ENCODE results near the gene EDN2.

Gene EDN2

GRCh38 chr1:41482001-41482765 is 2.3 kb downstream of the EDN2 start:
- Histone ChIP-seq H3K27me3 (ENCODE audit: insufficient read depth, low read length, poor library complexity, severe bottlenecking) (no peaks in the 10 kb centered on the region), H3F3A (ENCODE audit: low read depth) (no peaks in the 10 kb centered on the region), H3K9ac (ENCODE audit: low read depth, low read length, poor library complexity, severe bottlenecking) (peak overlapping the region; percentile 31), H3K4me3 (ENCODE audit: low read length, poor library complexity, severe bottlenecking) (no peak overlapping the region), H2AFZ (ENCODE audit: low read length) (no peak overlapping the region), H3K79me2 (ENCODE audit: insufficient read depth, low read length) (no peaks in the 10 kb centered on the region), H3K4me2 (ENCODE audit: low read depth, low read length, poor library complexity, severe bottlenecking) (no peak overlapping the region), H4K20me1 (ENCODE audit: insufficient read depth, low read length, poor library complexity, severe bottlenecking) (no peaks in the 10 kb centered on the region), H3K4me1 (ENCODE audit: insufficient read depth, low read length, poor library complexity, severe bottlenecking) (peaks cover 7% of the 10 kb centered on the region), H3K36me3 (ENCODE audit: insufficient read depth, low read length) (no peaks in the 10 kb centered on the region), H3K9me3 (ENCODE audit: insufficient read depth, low read depth, low read length) (no peaks in the 10 kb centered on the region), H3K9me2 (replicated peaks; ENCODE audit: low read depth, low read length) (no peaks in the 10 kb centered on the region)
- TF ChIP-seq CTCF (conservative IDR thresholded peaks at IDR 0.05; ENCODE audit: low read length) = no peak
- TF ChIP-seq EZH2phosphoT487 (IDR thresholded peaks at IDR 0.05; ENCODE audit: borderline replicate concordance) = no peak

DNA sequence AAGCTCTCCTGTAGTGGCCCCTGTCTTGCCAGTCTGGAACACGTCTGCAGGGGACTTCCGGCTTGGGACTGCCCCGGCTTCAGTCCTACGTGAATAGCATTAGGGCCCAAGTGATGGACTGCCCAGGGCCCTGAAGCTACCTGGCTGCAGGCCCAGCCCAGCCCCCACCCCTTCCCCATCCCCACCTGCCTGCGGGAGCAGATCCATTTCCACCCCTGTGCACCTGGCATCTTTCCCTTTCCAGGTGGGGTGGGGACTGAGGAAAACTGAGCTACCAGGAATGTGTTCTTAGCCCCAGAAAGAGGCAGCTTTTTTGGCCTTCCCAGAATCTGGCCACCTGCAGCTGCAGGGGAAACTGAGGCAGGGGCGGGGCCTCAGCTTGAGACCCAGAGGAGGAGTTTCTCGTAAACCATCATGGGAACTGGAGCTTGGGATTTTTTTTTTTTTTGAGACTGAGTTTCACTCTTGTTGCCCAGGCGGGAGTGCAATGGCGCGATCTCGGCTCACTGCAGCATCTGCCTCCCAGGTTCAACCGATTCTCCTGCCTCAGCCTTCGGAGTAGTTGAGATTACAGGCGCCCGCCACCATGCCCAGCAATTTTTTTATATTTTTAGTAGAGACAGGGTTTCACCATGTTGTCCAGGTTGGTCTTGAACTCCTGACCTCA is 3.2 kb downstream of the EDN2 start:
- no peak for TF ChIP-seq EZH2phosphoT487 (IDR thresholded peaks at IDR 0.05; ENCODE audit: borderline replicate concordance)
- TF ChIP-seq CTCF (conservative IDR thresholded peaks at IDR 0.05; ENCODE audit: low read length) = no peak

GRCh38 chr1:41480204-41481108 is 4.0 kb downstream of the EDN2 start:
- no peaks in the 10 kb centered on the region for H3K36me3 ChIP-seq (ENCODE audit: insufficient read depth, low read length)
- H3K9me2 ChIP-seq (replicated peaks; ENCODE audit: low read depth, low read length) = no peaks in the 10 kb centered on the region
- no peak overlapping the region for H3K4me2 ChIP-seq (ENCODE audit: low read depth, low read length, poor library complexity, severe bottlenecking)
- H3K4me1 ChIP-seq (ENCODE audit: insufficient read depth, low read length, poor library complexity, severe bottlenecking) = peaks cover 7% of the 10 kb centered on the region
- no peak overlapping the region for H2AFZ ChIP-seq (ENCODE audit: low read length)
- TF ChIP-seq EZH2phosphoT487 (IDR thresholded peaks at IDR 0.05; ENCODE audit: borderline replicate concordance) (no peak), CTCF (conservative IDR thresholded peaks at IDR 0.05; ENCODE audit: low read length) (no peak)
- no peaks in the 10 kb centered on the region for H3K27me3 ChIP-seq (ENCODE audit: insufficient read depth, low read length, poor library complexity, severe bottlenecking)
- no peak overlapping the region for H3K9ac ChIP-seq (ENCODE audit: low read depth, low read length, poor library complexity, severe bottlenecking)
- H3K9me3 ChIP-seq (ENCODE audit: insufficient read depth, low read depth, low read length) = no peaks in the 10 kb centered on the region
- no peaks in the 10 kb centered on the region for H4K20me1 ChIP-seq (ENCODE audit: insufficient read depth, low read length, poor library complexity, severe bottlenecking)
- H3K79me2 ChIP-seq (ENCODE audit: insufficient read depth, low read length) = no peaks in the 10 kb centered on the region
- H3K4me3 ChIP-seq (ENCODE audit: low read length, poor library complexity, severe bottlenecking) = no peak overlapping the region
- no peaks in the 10 kb centered on the region for H3F3A ChIP-seq (ENCODE audit: low read depth)

More for the DNA sequence above, 3.2 kb downstream of the EDN2 start:
- Histone ChIP-seq H4K20me1 (ENCODE audit: insufficient read depth, low read length, poor library complexity, severe bottlenecking) (no peaks in the 10 kb centered on the region), H3K9me3 (ENCODE audit: insufficient read depth, low read depth, low read length) (no peaks in the 10 kb centered on the region), H3K4me2 (ENCODE audit: low read depth, low read length, poor library complexity, severe bottlenecking) (no peak overlapping the region), H3K36me3 (ENCODE audit: insufficient read depth, low read length) (no peaks in the 10 kb centered on the region), H2AFZ (ENCODE audit: low read length) (no peak overlapping the region), H3F3A (ENCODE audit: low read depth) (no peaks in the 10 kb centered on the region), H3K27me3 (ENCODE audit: insufficient read depth, low read length, poor library complexity, severe bottlenecking) (no peaks in the 10 kb centered on the region), H3K4me1 (ENCODE audit: insufficient read depth, low read length, poor library complexity, severe bottlenecking) (peaks cover 7% of the 10 kb centered on the region), H3K79me2 (ENCODE audit: insufficient read depth, low read length) (no peaks in the 10 kb centered on the region), H3K4me3 (ENCODE audit: low read length, poor library complexity, severe bottlenecking) (no peak overlapping the region), H3K9ac (ENCODE audit: low read depth, low read length, poor library complexity, severe bottlenecking) (no peak overlapping the region), H3K9me2 (replicated peaks; ENCODE audit: low read depth, low read length) (no peaks in the 10 kb centered on the region)
